Peyer's patch (tissue), 4 donors: Measurements from ENCODE around the gene NR5A1.

Experiments used
- POLR2A ChIP-seq, 2 donors: fragments of 450-650 bp; IDR thresholded peaks; one replicate each; pipeline ENCODE4 v1.5.1; 2017; ENCODE audit warnings: antibody characterized with exemption in 2 of 2, mild to moderate bottlenecking in 2 of 2, moderate library complexity in 2 of 2
- TF ChIP-seq, protein P1 (sequence below), 6 experiments: fragments of 450-650 bp in 4 of 6; fragments of 200-600 bp in 2 of 6; sonication (generic) in 1 of 6; IDR thresholded peaks; one replicate each; pipeline ENCODE4 v1.5.1; 2017 to 2019; ENCODE audit warnings: antibody characterized with exemption in 6 of 6, mild to moderate bottlenecking in 3 of 6, moderate library complexity in 1 of 6

DNA sequence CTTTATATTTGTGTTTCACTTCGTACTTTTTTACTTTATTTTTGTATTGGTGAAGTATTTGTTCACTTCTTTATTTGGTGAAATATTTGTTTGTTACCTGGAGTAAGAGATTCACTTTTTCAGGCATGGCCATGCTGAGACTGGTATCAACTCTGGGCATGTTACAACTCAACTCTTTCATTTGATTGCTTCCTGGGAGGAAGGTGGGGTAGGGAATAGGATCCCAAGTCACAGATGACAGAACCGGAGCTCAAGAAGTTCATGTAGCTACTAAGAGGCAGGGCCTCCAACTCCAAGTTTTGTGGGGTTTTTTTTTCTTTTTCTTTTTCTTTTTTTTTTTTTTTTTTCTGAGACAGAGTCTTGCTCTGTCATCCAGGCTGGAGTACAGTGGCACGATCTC, 63.0 kb downstream of the NR5A1 start:
- TF ChIP-seq, protein P1, sequence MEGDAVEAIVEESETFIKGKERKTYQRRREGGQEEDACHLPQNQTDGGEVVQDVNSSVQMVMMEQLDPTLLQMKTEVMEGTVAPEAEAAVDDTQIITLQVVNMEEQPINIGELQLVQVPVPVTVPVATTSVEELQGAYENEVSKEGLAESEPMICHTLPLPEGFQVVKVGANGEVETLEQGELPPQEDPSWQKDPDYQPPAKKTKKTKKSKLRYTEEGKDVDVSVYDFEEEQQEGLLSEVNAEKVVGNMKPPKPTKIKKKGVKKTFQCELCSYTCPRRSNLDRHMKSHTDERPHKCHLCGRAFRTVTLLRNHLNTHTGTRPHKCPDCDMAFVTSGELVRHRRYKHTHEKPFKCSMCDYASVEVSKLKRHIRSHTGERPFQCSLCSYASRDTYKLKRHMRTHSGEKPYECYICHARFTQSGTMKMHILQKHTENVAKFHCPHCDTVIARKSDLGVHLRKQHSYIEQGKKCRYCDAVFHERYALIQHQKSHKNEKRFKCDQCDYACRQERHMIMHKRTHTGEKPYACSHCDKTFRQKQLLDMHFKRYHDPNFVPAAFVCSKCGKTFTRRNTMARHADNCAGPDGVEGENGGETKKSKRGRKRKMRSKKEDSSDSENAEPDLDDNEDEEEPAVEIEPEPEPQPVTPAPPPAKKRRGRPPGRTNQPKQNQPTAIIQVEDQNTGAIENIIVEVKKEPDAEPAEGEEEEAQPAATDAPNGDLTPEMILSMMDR (IDR thresholded peaks at IDR 0.05), result no peak
- TF ChIP-seq POLR2A (IDR thresholded peaks at IDR 0.05), result no peak
